HUDEP-2 (cell line): ENCODE data around the gene EXOC6.

ENCODE experiments used
- DNase-seq, 76 experiments: peaks; one replicate each; lab custom pipeline; 2025; ENCODE audit not compliant: unreplicated experiment in 76 of 76; lab: John Stamatoyannopoulos, UW

Gene EXOC6

DNA sequence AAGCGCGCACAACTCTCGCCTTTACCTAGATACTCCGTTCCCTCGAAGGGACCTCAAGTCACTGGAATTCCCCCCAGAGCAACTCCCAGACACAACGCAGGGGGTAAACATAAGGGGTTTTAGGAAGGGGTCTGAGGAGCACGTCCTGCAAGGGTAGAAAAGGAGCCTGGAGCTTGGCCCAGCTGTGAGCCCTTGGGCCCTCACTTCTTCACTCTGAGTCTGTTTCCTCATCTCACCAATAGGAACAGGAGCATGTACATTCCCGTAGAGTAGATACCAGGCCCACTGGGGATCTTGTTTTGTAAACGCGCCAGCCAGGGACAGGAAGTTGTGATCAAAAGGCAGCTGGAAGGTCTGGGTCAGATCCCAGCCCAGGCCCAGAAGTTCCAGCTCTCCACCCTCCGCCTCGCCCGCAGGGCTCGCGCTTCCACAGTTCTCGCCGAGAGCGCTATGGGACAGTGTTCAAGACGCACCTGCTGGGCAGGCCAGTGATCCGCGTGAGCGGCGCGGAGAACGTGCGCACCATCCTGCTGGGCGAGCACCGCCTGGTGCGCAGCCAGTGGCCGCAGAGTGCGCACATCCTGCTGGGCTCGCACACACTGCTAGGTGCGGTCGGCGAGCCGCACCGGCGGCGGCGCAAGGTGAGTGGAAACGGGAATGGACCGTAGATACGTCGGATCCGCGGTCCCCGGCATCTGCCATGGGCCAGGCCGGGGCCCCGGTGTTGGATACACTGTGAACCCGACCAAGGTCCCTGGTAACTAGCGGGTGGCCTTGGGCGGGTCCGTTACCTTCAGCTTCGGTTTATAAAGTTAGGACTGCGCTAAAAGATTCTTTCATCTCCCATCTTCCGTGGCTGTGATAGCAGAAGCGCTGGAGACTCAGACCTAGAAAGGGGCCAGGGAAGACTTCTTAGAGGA lies 213.5 kb downstream of the EXOC6 start:
- DNase-seq: peak in 1 of 76 experiments; percentile 24

DNA sequence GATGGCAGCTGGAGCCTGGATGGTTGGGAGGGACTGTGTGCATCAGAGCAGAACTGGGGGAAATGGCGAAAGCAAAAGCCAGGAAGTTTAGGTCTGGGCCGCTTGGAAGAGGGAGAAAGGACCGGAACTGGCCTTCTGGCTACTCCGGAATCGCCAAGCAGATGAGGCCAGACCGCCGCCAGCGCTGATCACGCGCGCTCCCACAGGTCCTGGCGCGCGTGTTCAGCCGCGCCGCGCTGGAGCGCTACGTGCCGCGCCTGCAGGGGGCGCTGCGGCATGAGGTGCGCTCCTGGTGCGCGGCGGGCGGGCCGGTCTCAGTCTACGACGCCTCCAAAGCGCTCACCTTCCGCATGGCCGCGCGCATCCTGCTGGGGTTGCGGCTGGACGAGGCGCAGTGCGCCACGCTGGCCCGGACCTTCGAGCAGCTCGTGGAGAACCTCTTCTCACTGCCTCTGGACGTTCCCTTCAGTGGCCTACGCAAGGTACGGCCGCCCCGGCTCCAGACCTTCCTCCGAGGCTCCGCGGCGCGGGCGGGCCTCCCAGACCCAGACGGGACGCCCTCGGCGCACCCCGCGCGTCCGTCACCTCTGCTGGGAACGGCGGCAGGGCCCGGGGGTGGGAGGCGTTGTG lies 214.3 kb downstream of the EXOC6 start:
- peak in 38 of 76 experiments; percentile 10 to 69 (median 40) for DNase-seq

DNA sequence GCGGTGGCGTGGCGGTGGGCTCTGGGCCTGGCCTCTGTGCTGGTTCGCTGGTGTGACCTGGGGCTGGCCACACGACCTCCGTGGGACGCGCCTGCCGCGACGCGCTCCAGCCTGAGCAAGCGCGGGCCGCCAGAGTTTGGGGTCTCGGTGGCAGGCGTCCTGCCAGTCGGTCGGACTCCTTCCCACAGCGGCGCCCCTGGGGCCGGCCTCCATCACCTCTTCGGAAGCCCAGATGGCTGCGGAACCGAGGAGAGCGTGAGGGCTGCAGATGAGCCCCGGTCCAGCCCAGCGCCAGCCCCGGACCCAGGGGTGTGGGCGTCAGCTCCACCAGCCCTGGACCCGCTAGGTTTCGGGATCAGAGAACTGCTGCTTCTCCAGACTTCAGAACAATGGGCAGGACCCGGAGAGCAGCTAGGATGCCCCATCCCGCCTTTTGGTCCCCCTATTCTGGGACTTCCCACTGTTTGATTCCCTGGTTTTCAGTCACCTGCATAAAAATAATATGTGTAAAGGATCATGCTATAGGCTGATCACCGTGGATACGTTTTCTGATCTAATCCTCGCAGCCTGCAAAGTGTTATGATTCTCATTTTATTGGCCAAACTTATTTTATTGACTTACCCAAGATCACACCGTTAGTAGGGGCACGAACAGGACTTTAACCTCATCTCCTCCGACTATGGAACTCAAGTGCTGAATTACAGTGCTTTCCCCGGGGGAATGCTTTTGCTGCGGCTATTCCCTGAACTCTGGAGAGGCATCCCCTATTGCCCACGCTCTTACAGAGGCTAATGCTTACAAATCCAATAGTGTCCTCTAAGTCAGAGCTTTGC lies 215.0 kb downstream of the EXOC6 start:
- DNase-seq: no peak

DNA sequence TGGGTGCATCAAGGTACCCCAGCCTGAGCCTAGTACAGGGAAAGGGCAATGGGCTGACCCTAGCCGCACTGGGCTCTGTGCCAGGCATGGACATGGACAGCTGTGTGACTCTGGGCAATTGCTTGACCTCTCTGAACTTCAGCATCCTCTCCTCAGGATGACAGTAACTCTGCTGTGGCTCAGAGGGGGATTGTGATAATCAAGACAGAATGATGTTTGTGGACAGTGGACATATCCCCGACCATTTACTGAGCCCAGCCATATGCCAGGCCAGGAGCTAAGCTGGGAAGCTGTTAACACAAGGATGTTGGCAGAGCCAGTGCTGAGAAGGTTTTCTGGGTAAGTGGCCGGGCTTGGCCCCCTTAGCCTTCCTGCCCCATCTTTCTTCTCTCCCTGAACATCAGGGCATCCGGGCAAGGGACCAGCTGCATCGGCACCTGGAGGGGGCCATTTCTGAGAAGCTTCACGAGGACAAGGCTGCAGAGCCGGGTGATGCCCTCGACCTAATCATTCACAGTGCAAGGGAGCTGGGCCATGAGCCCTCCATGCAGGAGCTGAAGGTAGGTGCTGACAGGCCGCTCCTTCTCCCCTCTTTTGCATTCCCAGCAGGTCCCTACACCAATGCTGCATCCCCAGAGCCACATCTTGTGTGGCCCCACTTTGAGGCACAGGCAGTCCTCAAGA lies 215.8 kb downstream of the EXOC6 start:
- no peak for DNase-seq

DNA sequence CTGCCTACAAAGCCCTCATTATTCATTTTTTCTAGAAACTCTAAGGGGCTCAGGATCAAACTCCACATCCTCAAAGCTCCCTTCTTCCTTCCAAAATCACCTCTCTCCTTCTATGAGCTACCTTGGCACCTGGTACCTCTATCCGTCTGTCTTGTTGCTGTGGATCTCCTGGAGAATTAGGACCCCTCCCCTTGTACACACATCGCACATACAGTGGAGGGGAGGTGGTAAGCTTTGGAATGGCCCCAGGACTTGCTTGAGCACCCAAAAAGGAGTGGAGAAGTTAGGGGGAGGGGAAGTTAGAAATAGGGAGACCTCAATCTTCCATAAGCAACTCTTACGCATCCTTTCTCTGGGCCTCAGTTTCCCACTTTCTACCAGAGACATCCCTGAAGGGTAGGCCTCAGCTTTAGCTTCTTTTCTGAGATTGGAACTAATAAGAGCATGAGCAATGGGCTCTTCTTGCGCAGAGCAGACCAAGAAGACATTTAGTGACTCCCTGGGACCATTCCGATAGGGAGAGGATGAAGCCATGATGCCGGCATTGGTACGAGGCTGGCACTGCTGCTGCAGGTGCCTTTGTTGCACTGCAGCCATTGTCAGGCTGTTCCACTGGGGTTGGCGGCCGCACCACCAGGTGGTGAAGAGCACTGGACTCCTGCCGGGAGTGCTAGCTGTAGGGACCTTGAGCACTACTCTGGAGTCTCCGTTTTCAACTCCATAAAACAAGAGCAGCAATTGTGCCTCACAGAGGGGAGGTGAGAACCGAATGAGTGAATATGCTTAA lies 216.7 kb downstream of the EXOC6 start:
- DNase-seq: no peak

GRCh38 chr10:93065675-93066543 lies 217.6 kb downstream of the EXOC6 start:
- no peak for DNase-seq

DNA sequence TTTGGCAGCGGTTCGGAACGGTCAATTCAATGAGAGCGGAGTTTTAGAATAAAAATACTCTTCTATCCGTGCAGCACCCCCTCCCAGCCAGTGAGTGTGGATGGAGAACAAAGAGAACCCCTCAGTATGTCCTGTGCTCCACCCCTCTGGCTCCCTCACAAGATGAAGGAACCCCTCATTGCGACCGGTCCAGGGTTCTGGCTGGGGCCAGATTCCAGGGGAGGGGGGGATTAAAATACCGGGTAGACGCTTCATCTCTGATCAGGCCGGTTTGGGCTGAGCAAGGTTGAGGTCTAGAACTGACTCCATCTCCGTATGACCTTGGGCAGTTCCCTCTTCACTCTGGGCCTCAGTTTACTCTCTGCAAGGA lies 218.2 kb downstream of the EXOC6 start:
- DNase-seq: no peak

DNA sequence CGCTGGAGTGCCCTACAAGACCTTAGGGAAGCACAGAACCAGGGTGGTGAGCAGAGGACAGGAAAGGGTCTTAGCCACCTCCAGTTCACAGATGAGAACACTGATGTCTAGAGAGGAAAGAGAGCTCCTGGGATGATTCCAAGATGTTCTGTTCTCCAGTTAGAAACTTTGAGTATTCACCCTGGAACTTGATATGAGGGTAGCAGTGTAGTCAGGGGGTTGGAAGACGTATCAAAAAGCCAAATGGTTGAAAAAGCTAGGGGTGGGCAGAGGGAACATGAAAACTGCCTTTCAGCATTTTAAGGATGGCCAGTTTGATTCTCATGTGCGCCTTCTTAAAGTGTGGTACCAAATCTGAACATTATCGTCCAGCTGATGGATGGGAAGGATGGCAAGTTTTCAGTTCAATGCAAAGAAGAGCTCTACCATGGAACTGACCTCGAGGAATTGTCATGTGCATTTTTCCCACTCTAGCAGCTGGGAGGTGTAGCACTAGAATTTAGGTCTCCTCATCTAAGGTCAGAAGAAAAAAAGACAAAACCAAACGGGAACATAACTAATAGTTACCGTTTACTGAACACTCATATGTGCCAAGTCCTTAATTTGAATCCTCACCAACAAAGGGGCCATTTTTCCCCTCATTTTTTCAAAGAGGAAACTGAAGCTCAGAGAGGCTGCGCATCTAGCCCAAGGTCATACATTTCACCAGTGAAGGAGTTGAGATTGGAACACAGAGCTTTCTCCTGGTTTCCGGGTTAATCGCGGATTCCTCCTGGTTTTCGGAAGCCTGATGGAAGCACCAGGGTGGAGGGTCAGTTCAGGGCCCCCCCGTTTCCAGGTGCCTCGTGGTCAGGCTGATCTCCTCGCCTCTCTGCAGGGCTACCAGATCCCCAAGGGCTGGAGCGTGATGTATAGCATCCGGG lies 219.4 kb downstream of the EXOC6 start:
- DNase-seq: no peak

- peak in 6 of 76 experiments; percentile 8 to 48 (median 18) for DNase-seq
Observed at GRCh38 chr10:93068411-93069244, 220.3 kb downstream of the EXOC6 start.

DNA sequence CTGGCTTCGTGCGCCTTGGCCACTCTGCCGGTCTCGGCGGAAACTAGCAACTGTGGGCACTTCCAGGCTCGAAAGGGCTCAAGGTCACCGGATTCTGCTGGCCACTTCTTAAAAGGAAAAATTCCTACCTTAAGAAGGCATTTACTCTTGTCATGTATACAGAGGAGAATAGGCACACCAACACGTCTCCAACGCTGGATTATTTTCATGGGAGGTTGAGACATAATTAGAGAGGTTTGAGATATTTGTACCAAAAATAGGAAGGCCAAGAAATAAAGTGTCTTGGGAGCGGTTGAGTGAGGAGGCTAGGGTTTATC lies 220.9 kb downstream of the EXOC6 start:
- no peak for DNase-seq

GRCh38 chr10:93070378-93071176 lies 222.3 kb downstream of the EXOC6 start:
- DNase-seq: no peak

- DNase-seq: no peak
Observed at GRCh38 chr10:93071177-93071472, 222.8 kb downstream of the EXOC6 start.

DNA sequence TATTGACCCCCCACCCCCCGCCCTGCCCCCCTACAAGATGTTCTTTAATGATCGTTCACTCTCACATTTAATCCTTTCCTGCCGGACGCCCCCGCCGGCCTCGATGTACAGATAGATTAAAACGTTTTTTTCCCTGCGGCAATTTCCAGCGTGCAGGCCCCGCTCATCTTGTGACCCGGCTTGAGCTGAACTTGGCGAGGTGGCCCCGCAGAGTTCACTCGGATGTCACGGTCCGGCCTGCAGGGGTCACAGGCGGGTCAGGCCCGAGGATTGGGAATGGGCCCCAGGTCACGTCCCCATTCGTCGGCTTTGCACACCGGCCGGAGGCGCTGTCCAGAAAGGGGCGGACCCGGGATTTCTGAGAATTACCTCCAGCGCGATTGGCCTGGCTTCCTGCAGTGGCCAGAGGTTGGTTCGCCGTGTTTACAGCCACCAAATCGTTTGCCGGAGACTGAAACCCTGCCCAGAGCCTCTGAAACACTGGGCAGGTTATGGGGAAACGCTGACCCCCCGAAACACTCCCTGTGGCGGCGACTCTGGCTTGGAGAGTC lies 223.4 kb downstream of the EXOC6 start:
- peak in 12 of 76 experiments; percentile 7 to 37 (median 18) for DNase-seq

- DNase-seq: no peak
Observed at GRCh38 chr10:93072225-93072712, 223.9 kb downstream of the EXOC6 start.

DNA sequence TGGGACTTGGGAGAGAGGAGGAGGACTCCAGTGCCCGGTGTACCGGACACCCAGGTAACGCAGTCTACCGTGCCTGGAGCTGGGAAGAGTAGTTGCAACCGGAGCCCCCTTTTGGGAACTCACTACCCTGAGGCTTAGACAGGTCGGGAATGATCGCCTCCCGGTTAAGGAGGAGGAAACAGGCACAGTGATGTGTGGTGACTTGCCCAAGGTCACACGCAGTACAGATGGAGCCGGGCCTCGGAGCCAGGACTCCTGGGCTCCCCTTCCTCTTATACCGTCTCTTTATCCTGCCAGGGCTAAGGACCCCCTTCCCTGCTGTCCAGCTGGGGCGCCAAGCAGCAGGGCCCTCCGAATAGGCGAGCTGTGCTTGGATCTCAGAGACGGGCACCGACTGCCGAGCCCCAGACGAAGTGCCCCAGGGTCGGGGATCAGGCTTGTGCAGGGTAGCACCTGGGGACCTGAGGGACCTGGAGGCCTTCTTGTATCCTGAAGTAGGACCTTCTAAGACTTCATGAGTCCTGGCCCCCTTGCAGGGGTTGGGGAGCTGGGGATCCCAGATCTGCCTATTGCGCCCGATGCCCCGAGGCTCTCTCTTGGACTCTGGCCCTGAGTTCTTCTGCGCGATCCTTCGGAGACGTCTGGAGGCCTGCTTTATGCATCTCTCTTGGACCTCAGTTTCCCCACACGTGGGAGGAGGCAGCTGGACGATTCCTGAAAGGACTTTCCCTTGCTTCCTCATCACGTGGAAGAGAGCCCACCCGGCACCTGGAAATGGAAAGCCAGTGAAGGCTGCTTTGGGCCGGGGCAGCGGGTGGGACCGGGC lies 224.6 kb downstream of the EXOC6 start:
- peak in 1 of 76 experiments; percentile 21 for DNase-seq
